Measurements from ENCODE around the gene ADRM1.

- no peak for TF ChIP-seq CTCF (conservative IDR thresholded peaks at IDR 0.05; ENCODE audit: low read depth, low read length)
- no peak for TF ChIP-seq POLR2A (IDR thresholded peaks at IDR 0.05; ENCODE audit: low read depth, low read length)
Observed at GRCh38 chr20:62317167-62317655, 14.4 kb downstream of the ADRM1 start.
